GM21526 (cell line): ENCODE results near the gene HMG20B.
"Not testable (repeated sequence)": the region's sequence is repeated elsewhere in the genome, so short reads cannot be mapped to it uniquely, and the experiment has no call there.

ENCODE experiments used
- ATAC-seq: cut with Tn5 transposase; IDR thresholded peaks from one replicate; pipeline ENCODE4 v1.9.1; 2021; ENCODE audit warnings: moderate library complexity; ENCODE audit not compliant: unreplicated experiment, low FRiP score

The HMG20B gene

DNA sequence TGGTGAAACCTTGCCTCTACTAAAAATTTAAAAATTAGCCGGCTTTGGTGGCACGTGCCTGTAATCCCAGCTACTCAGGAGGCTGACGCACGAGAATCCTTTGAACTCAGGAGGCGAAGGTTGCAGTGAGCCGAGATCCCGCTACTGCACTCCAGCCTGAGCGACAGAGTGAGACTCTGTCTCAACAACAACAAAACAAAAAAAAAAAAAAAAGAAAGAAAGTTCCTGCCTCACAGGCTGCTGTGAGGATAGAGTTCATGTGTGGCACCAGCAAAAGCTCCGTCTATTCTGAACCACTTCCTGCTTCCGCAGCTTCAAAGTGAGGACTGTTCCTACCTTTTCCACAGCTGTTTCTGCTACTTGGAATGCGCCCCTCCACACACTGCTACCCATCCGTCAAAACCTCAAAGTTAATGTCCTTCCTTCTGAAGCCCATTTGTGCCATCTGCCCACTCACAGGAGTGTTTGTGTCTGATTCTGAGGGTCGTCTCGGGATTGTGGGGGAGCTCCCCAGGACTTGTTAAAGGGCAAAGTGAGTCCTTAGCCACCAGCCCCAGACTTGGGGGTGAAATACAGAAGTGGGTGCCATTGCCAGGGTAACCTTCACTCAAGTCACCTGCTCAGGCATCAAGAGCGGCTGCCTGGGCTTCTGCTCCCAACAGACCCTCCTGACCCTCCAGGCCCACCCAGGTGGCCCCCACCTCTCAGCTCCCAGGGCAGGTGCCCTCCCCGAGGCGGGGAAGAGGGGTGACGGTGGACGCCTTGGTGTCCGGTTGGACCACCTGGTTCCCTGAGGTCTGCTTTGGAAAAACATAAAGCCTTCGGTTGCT is 18.3 kb upstream of the HMG20B start:
- no peak for ATAC-seq

GRCh38 chr19:3555653-3556422 is 16.9 kb upstream of the HMG20B start:
- no peak for ATAC-seq

DNA sequence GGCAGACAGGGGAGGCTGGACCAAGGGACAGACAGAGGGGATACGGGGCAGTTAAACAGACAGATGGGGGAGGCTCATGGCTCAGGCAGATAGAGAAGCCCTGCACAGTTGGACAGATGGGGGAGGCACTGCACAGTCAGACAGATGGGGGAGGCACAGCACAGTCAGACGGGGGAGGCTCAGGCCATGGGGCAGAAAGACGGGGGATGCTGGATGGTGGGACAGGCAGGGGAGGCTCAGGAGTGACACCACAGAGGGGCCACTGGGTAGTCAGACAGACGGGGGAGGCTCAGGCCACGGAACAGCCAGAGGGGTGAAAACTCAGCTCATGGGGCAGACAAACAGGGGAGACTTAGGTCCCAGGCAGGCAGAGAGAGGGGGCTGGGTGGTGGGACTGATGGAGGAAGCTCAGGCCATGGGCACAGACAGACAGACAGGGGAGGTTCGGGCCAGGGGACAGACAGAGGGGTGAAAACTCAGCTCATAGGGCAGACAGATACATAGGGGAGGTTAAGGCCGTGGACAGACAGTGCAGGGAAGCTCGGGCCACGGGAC is 16.2 kb upstream of the HMG20B start:
- no peak for ATAC-seq

GRCh38 chr19:3556978-3557460 is 15.7 kb upstream of the HMG20B start:
- peak; percentile 33 for ATAC-seq

DNA sequence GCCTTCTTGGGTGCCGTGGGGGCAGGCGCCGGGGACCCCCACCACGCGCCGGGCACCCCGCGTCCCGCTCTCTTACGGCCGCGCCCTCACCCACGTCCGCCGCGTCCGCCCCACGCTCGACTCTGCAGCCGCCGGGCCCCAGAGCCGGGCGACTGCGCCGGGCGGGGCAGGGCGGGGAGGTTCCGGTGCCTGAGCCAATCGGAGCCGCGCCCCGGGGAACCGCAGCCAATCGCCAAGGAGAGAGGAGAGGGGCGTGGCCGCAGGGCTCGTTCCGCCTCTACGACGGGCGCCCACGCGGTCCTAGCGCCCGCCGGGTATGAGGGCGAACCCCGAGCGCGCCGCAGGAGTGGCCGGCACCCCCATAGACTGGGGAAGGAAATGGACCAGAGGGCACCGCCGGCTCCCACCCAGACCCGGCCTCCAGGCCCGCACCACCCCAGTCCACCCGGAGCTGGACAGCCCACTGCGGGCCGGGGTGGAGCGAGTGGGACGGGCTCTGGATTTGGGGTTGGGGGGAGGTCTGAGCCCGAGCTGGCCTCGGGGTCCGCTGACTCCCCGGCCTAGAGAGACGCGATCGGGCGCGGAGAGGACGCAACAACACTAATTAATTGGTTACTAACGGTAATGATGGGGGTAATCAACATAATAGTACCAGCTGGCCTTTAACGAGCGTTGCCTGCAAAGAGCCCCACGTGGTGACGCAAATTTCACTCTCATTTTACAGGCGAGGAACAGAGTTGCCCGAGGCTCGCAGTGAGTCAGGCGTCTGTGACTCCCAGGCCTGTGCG is 15.1 kb upstream of the HMG20B start, which contains the start of gene MFSD12:
MFSD12 (minus strand) TSS at position 126 of the 788 bp plus-strand sequence. CDS start 183 bp downstream, outside the sequence.
- peak; percentile 75 for ATAC-seq

- no peak for ATAC-seq
Observed at GRCh38 chr19:3563709-3564524, 8.8 kb upstream of the HMG20B start.

DNA sequence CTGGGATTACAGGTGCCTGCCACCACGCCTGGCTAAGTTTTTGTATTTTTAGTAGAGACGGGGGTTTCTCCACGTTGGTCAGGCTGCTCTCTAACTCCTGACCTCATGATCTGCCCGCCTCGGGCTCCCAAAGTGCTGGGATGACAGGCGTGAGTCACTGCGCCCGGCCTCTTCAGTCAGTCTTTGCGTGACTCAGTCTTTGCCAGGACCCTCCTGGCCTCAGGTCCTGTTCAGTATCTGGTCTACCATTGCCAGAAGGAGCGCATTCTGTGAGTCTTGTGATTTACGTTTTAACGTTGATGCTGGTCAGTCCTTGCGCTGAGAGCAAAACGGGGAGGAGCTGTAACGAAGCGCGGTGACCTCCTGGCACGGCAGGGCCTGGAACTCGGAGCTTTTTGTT is 7.6 kb upstream of the HMG20B start:
- ATAC-seq, result no peak

DNA sequence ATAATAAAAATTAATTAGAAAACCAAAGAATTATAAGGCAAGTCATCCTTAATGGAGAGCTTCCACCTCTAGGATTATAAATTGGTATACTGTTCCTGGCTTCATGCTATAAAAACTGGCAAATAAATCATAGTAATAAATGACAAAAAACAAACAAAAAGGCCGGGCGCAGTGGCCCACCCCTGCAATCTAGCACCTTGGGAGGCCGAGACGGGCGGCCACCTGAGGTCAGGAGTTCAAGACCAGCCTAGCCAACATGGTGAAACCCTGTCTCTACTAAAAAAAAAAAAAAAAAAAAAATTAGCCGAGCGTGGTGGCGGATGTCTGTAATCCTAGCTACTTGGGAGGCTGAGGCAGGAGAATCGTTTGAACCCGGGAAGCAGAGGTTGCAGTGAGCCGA is 2.7 kb upstream of the HMG20B start:
- ATAC-seq, result not testable (repeated sequence)

DNA sequence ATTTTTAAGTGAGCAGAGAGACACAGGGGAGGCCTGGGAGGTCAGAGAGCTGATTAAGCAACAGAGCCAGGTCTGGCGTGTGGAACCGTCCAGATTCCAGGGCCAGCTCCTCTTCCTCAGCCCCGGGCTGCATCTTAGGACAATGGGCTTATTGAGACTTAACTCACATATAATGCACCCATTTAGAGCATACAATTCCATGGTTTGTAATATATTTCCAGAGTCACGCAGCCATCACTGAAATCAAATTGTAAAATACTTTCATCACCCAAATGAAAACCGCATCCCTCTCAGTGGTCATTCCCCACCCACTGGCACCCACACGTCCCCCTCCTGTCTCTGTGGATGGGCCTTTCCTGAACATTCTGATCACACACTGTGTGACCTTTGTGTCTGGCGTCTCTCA is 2.1 kb upstream of the HMG20B start:
- ATAC-seq, result no peak

DNA sequence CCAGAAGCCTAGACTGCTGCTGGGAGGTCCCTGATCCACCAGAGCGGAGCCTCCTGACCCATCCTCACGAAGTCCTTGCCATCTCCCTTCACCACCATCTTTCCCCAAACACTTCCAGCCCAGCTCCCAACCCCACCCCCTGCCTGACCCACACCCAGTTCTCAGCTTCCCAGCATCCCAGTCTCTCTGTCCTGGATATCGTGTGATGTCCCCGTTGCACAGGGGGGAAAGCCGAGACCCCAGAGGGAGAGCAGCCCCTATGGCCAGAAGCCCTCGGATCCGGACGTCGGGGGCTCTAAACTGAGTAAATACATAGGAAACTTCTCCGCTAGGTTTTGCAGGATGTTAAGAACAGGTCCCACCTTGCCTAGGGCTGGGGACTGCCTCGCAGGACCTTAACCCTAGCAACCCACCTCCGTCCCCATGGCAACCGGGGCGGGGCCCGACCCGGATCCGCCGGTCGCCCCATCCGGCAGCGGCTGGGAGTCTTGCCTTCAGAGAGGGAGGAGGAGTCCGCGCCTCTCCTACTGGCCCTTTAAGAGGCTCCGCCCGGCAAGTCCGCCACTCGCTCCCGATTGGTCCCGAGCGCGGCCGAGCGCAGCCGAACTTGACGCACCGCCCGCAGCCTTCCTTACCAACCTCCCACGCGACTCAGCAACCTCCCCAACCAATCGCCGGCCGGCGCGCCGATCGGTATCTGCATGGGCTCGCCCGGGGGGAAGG is 451 bp upstream of the HMG20B start:
- ATAC-seq, result peak; percentile 82

GRCh38 chr19:3573162-3573857 is 566 bp downstream of the HMG20B start:
- peak; percentile 12 for ATAC-seq

DNA sequence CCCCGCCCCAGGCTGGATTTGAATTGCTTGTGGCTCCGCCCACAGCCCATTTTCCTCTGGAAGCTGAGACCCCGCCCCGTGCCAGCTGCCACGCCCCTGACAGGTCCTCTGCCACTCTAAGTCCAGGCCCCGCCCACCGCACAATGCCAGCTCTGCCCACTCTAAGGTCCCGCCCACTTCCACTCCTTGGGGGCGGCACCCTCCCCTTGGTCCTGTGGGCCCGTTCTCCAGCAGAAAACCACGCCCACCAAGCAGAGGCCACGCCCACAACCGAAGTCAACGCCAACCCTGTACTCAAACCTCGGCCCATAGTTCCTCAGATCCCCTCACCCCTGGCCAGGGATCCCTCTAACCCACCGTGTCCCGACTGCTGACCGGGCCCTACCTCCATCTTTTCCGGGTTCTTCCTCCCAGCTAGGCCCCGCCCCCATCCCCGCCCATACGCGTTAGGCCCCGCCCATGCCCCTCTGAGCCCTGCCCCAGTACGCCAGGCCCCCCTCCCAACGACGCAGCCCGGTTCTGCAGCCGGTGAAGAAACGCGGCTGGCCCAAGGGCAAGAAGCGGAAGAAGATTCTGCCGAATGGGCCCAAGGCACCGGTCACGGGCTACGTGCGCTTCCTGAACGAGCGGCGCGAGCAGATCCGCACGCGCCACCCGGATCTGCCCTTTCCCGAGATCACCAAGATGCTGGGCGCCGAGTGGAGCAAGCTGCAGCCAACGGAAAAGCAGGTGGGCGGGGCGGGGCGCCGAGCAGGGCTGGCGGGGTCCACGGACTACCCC is 1.3 kb downstream of the HMG20B start:
- no peak for ATAC-seq

DNA sequence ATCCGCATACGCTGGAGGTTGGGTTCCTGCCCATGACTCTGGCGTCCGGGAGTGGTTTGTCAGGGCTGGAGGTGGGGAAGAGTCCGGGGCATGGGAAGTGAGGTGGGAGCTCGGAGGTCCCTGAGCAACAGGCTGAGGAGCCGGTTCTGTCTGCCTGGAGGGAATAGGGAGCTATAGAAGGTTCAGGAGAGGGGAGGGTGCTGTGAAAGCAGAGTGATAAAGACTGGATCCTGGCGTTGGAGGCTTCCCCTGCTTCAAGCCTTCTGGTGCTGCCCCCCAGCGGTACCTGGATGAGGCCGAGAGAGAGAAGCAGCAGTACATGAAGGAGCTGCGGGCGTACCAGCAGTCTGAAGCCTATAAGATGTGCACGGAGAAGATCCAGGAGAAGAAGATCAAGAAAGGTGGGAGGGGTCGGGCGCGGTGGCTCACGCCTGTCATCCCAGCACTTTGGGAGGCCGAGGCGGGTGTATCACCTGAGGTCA is 2.6 kb downstream of the HMG20B start:
- ATAC-seq, result no peak

DNA sequence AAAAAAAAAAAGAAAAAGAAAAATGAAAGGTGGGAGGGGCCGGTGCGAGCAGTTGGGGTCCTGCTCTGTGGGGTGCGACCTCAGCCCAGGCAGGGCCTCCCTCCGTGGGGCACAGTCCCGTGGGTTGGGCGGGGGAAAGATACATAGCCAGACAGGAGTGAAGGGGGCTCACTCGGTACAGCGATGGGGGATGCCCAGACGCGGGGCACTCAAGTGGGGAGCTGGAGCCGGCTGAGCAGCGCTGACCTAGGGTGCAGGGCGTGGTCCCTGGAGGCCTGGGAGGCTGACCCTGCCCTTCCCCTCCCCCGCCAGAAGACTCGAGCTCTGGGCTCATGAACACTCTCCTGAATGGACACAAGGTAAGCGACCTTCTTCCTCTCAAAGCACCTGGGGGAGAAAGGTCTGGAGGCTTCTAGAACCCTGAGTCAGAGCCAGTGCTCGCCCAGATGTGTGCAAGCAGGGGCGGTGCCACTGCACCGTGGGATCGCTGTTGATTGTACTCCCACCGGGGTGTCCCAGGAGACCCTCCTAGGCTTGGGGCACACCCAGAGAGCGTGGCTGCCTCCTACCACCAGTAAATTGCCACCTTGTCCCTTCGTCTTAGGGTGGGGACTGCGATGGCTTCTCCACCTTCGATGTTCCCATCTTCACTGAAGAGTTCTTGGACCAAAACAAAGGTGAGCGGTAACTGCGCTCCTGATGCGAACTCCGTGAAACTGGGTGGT is 3.4 kb downstream of the HMG20B start:
- no peak for ATAC-seq

GRCh38 chr19:3576696-3577443 is 4.1 kb downstream of the HMG20B start:
- ATAC-seq, result no peak

DNA sequence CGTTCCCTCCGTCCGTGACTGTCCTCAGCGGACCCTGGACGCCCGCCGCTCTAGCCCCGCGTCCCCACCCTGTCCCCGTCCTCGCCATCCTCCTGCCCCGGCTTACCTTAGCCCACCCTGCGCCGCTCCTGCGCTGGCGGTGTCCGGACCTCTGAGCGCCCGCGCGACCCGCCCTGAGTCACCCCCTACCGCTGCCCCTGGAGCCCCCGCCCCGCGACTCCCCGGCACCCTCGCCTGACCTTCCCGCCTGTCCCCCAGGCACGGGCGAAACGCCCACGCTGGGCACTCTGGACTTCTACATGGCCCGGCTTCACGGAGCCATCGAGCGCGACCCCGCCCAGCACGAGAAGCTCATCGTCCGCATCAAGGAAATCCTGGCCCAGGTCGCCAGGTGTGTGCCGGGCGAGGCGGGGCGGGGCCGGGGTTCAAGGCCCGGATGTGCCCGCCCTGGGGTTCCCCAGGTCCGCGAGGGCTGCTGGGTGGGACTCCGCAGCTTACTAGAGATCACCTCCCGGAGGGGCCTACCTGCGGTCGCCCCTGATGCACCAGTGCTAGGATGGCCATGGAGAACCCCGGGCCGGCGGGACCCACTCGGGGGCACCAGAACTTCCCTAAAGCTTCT is 5.1 kb downstream of the HMG20B start:
- ATAC-seq, result no peak
